Neural cell (in vitro differentiated cells): ENCODE data around the gene AIP. TPM values are rescaled to one million over a fixed set of nuclear protein-coding genes. Genes with fewer than 3 reads are reported as not detected.

Source experiments
- H2AFZ ChIP-seq: fragments of 200-600, 300-800 bp; sonication (generic), shearing (Covaris generic); 2 replicates; pipeline ENCODE4 v1.6.0; 2014; ENCODE audit warnings: low read depth, mild to moderate bottlenecking, antibody characterized with exemption, low read length, moderate library complexity
- H3F3A ChIP-seq: fragments of 200-600 bp; shearing (Covaris generic); 2 replicates; pipeline ENCODE4 v1.6.1; 2016; ENCODE audit warnings: mild to moderate bottlenecking, moderate library complexity, mixed read lengths, antibody characterized with exemption, low read length; ENCODE audit not compliant: insufficient read depth, poor library complexity, severe bottlenecking
- H3K27ac ChIP-seq: fragments of 200-600, 300-800 bp; sonication (generic), shearing (Covaris generic); 2 replicates; pipeline ENCODE4 v1.5.1; 2014; ENCODE audit warnings: mild to moderate bottlenecking, low read length, moderate library complexity
- H3K27me3 ChIP-seq: fragments of 300-800, 200-600 bp; sonication (generic), shearing (Covaris generic); 2 replicates; pipeline ENCODE4 v1.6.0; 2014; ENCODE audit warnings: mild to moderate bottlenecking, low read depth, low read length, moderate library complexity; ENCODE audit not compliant: insufficient read depth
- H3K36me3 ChIP-seq: fragments of 300-800, 200-600 bp; sonication (generic), shearing (Covaris generic); 2 replicates; pipeline ENCODE4 v1.5.1; 2014; ENCODE audit warnings: mild to moderate bottlenecking, antibody characterized with exemption, low read length, moderate library complexity; ENCODE audit not compliant: insufficient read depth
- H3K4me2 ChIP-seq: fragments of 300-800, 200-600 bp; sonication (generic), shearing (Covaris generic); 2 replicates; pipeline ENCODE4 v1.6.0; 2014; ENCODE audit warnings: mild to moderate bottlenecking, low read length
- H3K4me3 ChIP-seq: fragments of 300-800, 200-600 bp; sonication (generic), shearing (Covaris generic); 2 replicates; pipeline ENCODE4 v1.5.1; 2014; ENCODE audit warnings: mild to moderate bottlenecking, low read length, moderate library complexity
- H3K79me2 ChIP-seq: fragments of 200-600 bp; shearing (Covaris generic); replicated peaks from 2 replicates; pipeline ENCODE4 v1.6.0; 2014; ENCODE audit warnings: mild to moderate bottlenecking, low read length, moderate library complexity; ENCODE audit not compliant: insufficient read depth
- H3K9ac ChIP-seq: fragments of 300-800, 200-600 bp; sonication (generic), shearing (Covaris generic); 2 replicates; pipeline ENCODE4 v1.6.1; 2016; ENCODE audit warnings: mild to moderate bottlenecking, low read length, mixed read lengths
- H3K9me2 ChIP-seq: fragments of 200-600 bp; shearing (Covaris generic); 2 replicates; pipeline ENCODE4 v1.6.1; 2016; ENCODE audit warnings: mild to moderate bottlenecking, low read length, mixed read lengths; ENCODE audit not compliant: insufficient read depth
- H3K9me3 ChIP-seq: fragments of 200-600, 300-800 bp; sonication (generic), shearing (Covaris generic); 2 replicates; pipeline ENCODE4 v1.6.1; 2016; ENCODE audit warnings: mild to moderate bottlenecking, mixed run types, low read length, moderate library complexity, mixed read lengths
- H4K20me1 ChIP-seq: fragments of 200-600 bp; shearing (Covaris generic); 2 replicates; pipeline ENCODE4 v1.6.1; 2016; ENCODE audit warnings: mild to moderate bottlenecking, mixed run types; ENCODE audit not compliant: insufficient read depth
- EZH2 ChIP-seq: fragments of 200-600, 300-800 bp; shearing (Covaris generic), sonication (generic); IDR thresholded peaks from 2 replicates; pipeline ENCODE4 v1.6.1; 2014; ENCODE audit warnings: antibody characterized with exemption, low read length, borderline replicate concordance, mild to moderate bottlenecking; ENCODE audit not compliant: insufficient read depth, poor library complexity, severe bottlenecking
- MXI1 ChIP-seq: fragments of 450-650 bp; conservative IDR thresholded peaks from 2 replicates; pipeline ENCODE4 v1.6.1; 2014; ENCODE audit warnings: antibody characterized with exemption, mild to moderate bottlenecking; ENCODE audit not compliant: poor library complexity, severe bottlenecking
- RAD21 ChIP-seq: fragments of 450-650 bp; conservative IDR thresholded peaks from 2 replicates; pipeline ENCODE4 v1.6.1; 2014; ENCODE audit warnings: antibody characterized with exemption, mild to moderate bottlenecking, moderate library complexity
- REST ChIP-seq: IDR thresholded peaks from 2 replicates; pipeline ENCODE4 v1.6.1; 2012; ENCODE audit warnings: borderline replicate concordance
- SMC3 ChIP-seq: fragments of 450-650 bp; conservative IDR thresholded peaks from 2 replicates; pipeline ENCODE4 v1.6.1; 2014; ENCODE audit warnings: antibody characterized with exemption, mild to moderate bottlenecking, moderate library complexity; ENCODE audit not compliant: poor library complexity
- TAF1 ChIP-seq: IDR thresholded peaks from 2 replicates; pipeline ENCODE4 v1.6.1; 2012; ENCODE audit warnings: low read depth
- polyA plus RNA-seq: library from polyadenylated mRNA; depleted of rRNA; stranded (reverse); fragments of >200 nt; gene quantifications from 2 replicates; pipeline ENCODE4 v1.2.3, GENCODE V29; 2014

Gene AIP
- polyA plus RNA-seq, 1 donor from 2014 or later: 83.9 TPM

GRCh38 chr11:67435727-67436458, 46.9 kb upstream of the AIP start:
- Histone ChIP-seq H3K9ac (no peak overlapping the region), H3K27me3 (no peaks in the 10 kb centered on the region), H3K79me2 (no peaks in the 10 kb centered on the region), H3K9me2 (no peaks in the 10 kb centered on the region), H3K4me2 (no peak overlapping the region), H3K36me3 (no peaks in the 10 kb centered on the region), H2AFZ (no peak overlapping the region), H3F3A (no peaks in the 10 kb centered on the region), H3K27ac (no peak overlapping the region), H3K9me3 (no peaks in the 10 kb centered on the region), H4K20me1 (no peaks in the 10 kb centered on the region), H3K4me3 (no peak overlapping the region)
- TF ChIP-seq REST (no peak), TAF1 (no peak), EZH2 (no peak), MXI1 (no peak)

- Histone ChIP-seq H3K36me3 (no peaks in the 10 kb centered on the region), H3F3A (no peaks in the 10 kb centered on the region), H2AFZ (no peak overlapping the region), H3K9ac (no peak overlapping the region), H3K27me3 (no peaks in the 10 kb centered on the region), H3K27ac (no peak overlapping the region), H3K9me2 (no peaks in the 10 kb centered on the region), H3K4me2 (no peak overlapping the region), H3K79me2 (no peaks in the 10 kb centered on the region), H3K4me3 (no peak overlapping the region), H3K9me3 (no peaks in the 10 kb centered on the region), H4K20me1 (no peaks in the 10 kb centered on the region)
- no peak for TF ChIP-seq SMC3
These were observed 46.3 kb upstream of the AIP start for GRCh38 chr11:67436459-67437081.

- no peaks in the 10 kb centered on the region for H3K79me2 ChIP-seq
- no peak within 1 kb of the TSS for H2AFZ ChIP-seq
- H3F3A ChIP-seq: no peaks in the 10 kb centered on the region
- no peak within 1 kb of the TSS for H3K4me3 ChIP-seq
- no peak within 1 kb of the TSS for H3K27ac ChIP-seq
- H4K20me1 ChIP-seq: no peaks in the 10 kb centered on the region
- H3K9ac ChIP-seq: no peak within 1 kb of the TSS
- no peaks in the 10 kb centered on the region for H3K9me3 ChIP-seq
- no peaks in the 10 kb centered on the region for H3K36me3 ChIP-seq
- H3K9me2 ChIP-seq: no peaks in the 10 kb centered on the region
- H3K4me2 ChIP-seq: no peak within 1 kb of the TSS
- H3K27me3 ChIP-seq: no peaks in the 10 kb centered on the region
- TF ChIP-seq SMC3: no peak
- TF ChIP-seq RAD21: no peak
These were observed 45.6 kb upstream of the AIP start, which contains the start of gene PTPRCAP for GRCh38 chr11:67437082-67437808. PTPRCAP (minus strand) TSS chr11:67437682; CDS start chr11:67437619, 63 bp downstream.
